Measurements from ENCODE around the gene FRMPD3.

The FRMPD3 gene

GRCh38 chrX:107482046-107482445 is 32.6 kb downstream of the FRMPD3 start:
- DNase-seq: no peak

GRCh38 chrX:107484002-107484726 is 34.7 kb downstream of the FRMPD3 start:
- DNase-seq: no peak

GRCh38 chrX:107485013-107485412 is 35.6 kb downstream of the FRMPD3 start:
- no peak for DNase-seq

GRCh38 chrX:107493141-107493540 is 43.7 kb downstream of the FRMPD3 start:
- DNase-seq: no peak

- no peak for DNase-seq
Observed at GRCh38 chrX:107496786-107497185, 47.3 kb downstream of the FRMPD3 start.
